NT2/D1 (cell line): ENCODE results near the gene GMDS.

Source experiments
- YY1 ChIP-seq: IDR thresholded peaks from 2 replicates; pipeline ENCODE4 v1.6.1; 2011; ENCODE audit not compliant: insufficient read length, insufficient read depth
- ZNF274 ChIP-seq: IDR thresholded peaks from 2 replicates; pipeline ENCODE4 v1.6.1; 2011; ENCODE audit warnings: mild to moderate bottlenecking, low read depth, low read length

DNA sequence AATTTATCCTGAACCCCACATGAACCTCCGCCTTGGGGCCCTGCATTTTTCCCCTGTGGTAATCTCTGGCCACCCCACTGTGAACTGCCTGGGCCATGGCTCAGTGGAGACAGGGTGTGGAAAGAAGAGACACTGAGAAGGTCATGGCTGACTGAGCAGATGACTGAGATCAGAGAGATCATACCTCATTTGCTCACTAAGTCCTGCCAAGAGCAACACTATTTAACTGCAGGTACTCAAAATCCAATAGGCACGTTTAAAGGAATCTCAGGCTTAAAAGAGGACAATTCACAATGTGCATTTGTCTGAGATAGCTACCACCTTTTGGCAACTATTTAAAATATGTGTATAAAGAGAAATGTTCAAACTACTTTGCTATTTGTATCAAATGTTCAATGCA lies 305.0 kb downstream of the GMDS start:
- TF ChIP-seq YY1 = no peak
- no peak for TF ChIP-seq ZNF274
